ENCODE measurements around the gene MPP7.

Gene MPP7

GRCh38 chr10:28273343-28273742, 29.5 kb downstream of the MPP7 start:
- no peak for FAIRE-seq
- DNase-seq (ENCODE audit: insufficient read length, low spot score) = no peak

GRCh38 chr10:28269842-28270456, 32.9 kb downstream of the MPP7 start:
- FAIRE-seq (no peak), DNase-seq (ENCODE audit: insufficient read length, low spot score) (no peak)

GRCh38 chr10:28266449-28267224, 36.2 kb downstream of the MPP7 start:
- FAIRE-seq = no peak
- no peak for DNase-seq (ENCODE audit: insufficient read length, low spot score)

GRCh38 chr10:28263136-28263857, 39.6 kb downstream of the MPP7 start:
- FAIRE-seq (no peak), DNase-seq (ENCODE audit: insufficient read length, low spot score) (no peak)

- FAIRE-seq (no peak), DNase-seq (ENCODE audit: insufficient read length, low spot score) (no peak)
These were observed 46.1 kb downstream of the MPP7 start for GRCh38 chr10:28256776-28257175.

GRCh38 chr10:28254290-28254985, 48.4 kb downstream of the MPP7 start:
- FAIRE-seq = no peak

GRCh38 chr10:28253169-28253785, 49.6 kb downstream of the MPP7 start:
- FAIRE-seq = no peak
- no peak for DNase-seq (ENCODE audit: insufficient read length, low spot score)

More at GRCh38 chr10:28254290-28254985, 48.4 kb downstream of the MPP7 start:
- DNase-seq (ENCODE audit: insufficient read length, low spot score) = no peak
